Stimulated activated CD4-positive, alpha-beta T cell treated with anti-CD3 and anti-CD28 coated beads, Interleukin-15, amount 100 ng/mL, for 48 hours (primary cell): ENCODE measurements around the gene HSD3B7.
A peak's percentile ranks its signal among the peaks of the same experiment; 100 is the strongest.

ENCODE experiments used
- DNase-seq, 2 donors: peaks; one replicate each; pipeline ENCODE4 v3.0.0-alpha.2; 2020; ENCODE audit warnings: low read depth in 2 of 2

The HSD3B7 gene

GRCh38 chr16:30956601-30957455 is 28.2 kb upstream of the HSD3B7 start:
- peak; percentile 89 to 90 for DNase-seq

GRCh38 chr16:30957456-30958174 is 27.4 kb upstream of the HSD3B7 start, which contains the start of gene SETD1A:
SETD1A (plus strand) TSS chr16:30957754; CDS start chr16:30958732, 978 bp downstream.
- peak; percentile 97 for DNase-seq

DNA sequence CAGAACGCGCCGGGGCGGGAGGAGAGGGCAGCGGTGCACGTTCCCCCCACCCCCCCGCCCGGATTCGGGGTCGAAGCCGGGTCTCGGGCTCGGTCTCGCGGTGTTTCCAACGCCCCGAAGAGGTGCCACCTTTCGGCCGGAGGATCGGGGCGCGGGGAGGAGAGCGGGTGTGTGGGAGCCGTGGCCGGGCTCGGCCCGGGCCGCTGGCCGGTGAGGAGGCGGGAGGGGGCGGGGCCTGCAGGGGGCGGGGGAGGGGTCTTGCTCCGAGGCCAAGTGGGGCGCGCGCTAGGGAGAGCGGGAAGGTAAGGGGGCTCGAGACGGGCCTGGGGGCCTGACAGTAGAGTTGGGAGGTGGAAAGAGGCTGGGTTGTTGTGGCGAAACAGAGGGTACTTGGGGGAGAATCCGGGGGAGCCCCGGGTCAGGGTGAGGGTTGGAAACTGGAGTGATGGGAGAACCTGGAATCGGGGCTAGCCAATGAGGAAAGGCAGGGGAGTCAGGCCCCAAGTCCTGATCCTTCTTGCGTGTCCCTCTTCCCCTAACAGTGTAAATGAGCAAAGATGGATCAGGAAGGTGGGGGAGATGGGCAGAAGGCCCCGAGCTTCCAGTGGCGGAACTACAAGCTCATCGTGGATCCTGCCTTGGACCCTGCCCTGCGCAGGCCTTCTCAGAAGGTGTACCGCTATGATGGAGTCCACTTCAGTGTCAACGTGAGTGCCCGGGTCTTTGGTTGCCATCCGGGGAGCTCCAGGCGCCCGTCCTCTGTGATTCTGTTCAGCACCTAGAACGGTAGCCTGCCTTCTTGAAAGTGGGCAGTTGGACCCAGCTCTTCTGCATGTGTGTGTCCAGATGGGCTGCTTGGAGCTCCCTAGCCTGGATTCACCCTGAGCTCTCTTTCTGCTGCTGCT is 26.6 kb upstream of the HSD3B7 start:
- DNase-seq = no peak

GRCh38 chr16:30961384-30961783 is 23.6 kb upstream of the HSD3B7 start:
- no peak for DNase-seq

- DNase-seq = no peak
Observed at GRCh38 chr16:30963925-30964511, 21.0 kb upstream of the HSD3B7 start.

GRCh38 chr16:30964574-30965226 is 20.3 kb upstream of the HSD3B7 start:
- DNase-seq = no peak

DNA sequence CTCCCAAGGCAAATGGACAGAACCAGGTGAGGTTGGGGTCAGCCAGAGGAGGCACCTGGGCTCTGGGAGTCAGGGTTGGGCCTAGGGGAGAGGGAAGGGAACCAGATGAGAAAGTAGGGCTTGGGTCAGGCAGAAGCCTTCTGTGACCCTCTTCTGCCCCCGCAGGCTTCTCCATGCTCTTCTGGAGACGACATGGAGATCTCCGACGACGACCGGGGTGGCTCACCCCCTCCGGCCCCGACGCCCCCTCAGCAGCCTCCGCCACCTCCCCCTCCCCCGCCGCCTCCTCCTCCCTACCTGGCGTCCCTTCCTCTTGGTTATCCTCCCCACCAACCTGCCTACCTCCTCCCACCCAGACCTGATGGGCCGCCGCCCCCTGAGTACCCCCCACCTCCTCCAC is 19.6 kb upstream of the HSD3B7 start:
- DNase-seq = no peak

DNA sequence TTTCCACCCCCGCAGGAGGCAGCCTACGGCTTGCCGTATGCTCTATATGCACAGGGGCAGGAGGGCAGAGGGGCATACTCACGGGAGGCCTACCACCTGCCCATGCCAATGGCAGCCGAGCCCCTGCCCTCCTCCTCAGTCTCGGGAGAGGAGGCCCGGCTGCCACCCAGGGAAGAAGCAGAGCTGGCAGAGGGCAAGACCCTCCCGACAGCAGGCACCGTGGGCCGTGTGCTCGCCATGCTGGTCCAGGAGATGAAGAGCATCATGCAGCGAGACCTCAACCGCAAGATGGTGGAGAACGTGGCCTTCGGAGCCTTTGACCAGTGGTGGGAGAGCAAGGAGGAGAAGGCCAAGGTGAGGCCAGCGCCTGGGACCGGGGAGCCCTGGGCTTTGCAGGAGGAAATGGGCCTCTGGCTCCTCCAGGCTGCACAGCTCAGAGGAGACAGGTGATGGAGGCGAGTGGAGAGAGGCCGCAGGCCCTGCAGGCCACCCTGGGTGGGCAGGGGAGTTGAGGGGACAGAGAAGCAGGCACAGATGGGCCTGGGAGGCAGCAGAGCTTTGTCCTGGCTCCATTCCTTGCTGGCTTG is 18.9 kb upstream of the HSD3B7 start:
- no peak for DNase-seq

DNA sequence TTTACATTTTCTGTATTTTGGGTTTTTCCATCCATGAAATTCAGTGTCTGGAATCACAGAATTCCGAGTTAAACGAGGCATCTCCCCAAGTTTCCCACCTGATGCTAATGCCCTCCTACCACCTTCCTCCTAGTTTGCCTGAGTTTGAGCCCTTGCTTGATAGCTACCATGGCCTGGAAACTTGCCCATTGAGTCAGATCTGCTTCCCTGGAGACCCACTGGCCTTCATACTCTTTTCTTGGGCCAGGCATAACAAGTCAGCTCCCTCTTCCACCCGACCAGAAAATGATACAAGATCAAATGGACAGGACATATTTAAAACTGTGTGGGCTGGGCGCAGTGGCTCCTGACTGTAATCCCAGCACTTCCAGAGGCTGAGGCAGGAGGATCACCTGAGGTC is 17.2 kb upstream of the HSD3B7 start:
- DNase-seq = no peak

DNA sequence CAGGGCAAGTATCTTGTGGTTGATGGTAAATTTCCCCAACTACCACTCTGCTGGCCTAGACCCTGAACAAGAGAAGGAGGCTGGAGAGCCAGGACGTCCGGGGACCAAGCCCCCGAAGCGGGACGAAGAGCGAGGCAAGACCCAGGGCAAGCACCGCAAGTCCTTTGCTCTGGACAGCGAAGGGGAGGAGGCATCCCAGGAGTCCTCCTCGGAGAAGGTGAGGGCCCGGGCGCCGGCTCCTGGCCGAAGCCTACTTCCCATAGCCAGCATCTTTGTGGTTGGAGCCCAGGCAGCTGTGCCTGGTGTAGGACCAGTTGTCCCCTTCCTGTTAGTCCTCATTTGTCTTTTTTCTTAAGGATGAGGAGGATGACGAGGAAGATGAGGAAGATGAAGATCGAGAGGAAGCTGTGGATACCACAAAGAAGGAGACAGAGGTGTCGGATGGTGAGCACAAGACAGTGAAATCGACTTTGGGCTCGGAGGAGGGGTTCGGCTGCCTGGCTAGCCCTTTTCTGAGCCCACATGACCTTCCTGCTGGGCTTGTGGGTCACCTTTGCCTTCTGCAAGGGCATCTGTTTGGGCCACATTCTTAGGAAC is 15.7 kb upstream of the HSD3B7 start:
- no peak for DNase-seq

DNA sequence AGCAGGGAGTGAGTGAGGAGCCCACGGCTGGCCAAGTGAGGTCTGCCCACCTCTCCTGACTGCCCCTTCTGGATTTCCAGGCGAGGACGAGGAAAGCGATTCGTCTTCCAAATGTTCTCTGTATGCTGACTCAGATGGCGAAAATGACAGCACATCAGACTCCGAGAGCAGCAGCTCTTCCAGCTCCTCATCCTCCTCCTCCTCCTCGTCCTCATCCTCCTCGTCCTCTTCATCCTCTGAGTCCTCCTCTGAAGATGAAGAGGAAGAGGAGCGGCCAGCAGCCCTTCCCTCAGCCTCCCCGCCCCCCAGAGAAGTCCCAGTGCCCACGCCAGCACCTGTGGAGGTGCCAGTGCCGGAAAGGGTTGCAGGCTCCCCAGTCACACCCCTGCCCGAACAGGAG is 13.7 kb upstream of the HSD3B7 start:
- DNase-seq = no peak

DNA sequence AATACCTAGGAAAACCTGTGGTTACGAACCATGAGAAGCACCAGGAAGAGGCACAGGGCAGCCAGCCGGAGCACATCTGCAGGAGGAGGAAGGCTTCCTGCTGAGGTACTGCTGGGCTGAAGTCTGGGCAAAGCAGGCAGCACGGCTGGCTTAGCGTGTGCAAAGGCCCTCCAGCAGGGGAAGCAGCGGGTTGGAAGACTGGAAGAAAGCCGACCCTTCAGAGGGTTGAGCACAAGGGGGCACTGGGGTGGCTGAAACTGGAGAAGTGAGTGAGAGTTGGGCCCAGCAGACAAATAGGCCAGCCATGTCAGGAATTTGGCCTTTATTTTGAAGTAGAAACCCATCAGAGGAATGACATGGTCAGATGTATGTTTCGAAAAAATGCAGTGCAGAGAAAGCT is 12.1 kb upstream of the HSD3B7 start:
- DNase-seq = no peak

- no peak for DNase-seq
Observed at GRCh38 chr16:30974348-30974747, 10.7 kb upstream of the HSD3B7 start.

GRCh38 chr16:30976486-30976885 is 8.5 kb upstream of the HSD3B7 start:
- DNase-seq = no peak

DNA sequence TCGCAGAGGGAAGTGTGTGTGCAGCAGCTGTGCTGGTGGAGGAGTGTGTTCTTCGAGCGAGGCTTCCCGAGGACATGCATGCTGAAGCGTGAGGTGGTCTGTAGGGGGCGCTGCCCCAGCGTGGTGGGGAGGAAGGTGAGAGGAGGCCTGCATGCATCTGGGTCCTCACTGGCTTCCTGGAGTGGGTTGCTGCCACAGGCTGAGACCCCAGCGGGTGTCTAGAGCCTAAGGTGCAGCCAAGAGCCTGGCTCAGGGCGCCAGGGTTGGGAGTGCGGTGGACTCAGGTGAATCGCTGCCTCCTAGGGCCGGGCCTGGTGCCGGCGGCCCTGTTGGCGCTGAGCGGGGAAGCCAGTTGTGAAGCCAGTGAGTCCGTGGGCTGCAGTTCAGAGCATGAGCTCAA is 7.5 kb upstream of the HSD3B7 start:
- DNase-seq = no peak

DNA sequence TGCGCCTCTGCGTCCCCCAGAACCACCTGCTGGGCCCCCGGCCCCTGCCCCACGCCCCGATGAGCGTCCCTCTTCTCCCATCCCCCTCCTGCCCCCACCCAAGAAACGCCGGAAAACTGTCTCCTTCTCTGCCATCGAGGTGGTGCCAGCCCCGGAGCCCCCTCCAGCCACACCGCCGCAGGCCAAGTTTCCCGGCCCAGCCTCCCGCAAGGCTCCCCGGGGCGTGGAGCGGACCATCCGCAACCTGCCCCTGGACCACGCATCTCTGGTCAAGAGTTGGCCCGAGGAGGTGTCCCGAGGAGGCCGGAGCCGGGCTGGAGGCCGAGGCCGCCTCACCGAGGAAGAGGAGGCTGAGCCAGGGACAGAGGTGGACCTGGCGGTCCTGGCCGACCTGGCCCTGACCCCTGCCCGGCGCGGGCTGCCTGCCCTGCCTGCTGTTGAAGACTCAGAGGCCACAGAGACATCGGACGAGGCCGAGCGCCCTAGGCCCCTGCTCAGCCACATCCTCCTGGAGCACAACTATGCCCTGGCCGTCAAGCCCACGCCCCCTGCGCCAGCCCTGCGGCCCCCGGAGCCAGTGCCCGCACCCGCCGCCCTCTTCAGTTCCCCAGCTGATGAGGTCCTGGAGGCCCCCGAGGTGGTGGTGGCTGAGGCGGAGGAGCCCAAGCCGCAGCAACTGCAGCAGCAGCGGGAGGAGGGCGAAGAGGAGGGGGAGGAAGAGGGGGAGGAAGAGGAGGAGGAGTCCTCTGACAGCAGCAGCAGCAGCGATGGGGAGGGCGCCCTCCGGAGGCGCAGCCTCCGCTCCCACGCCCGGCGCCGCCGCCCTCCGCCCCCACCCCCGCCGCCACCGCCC is 5.6 kb upstream of the HSD3B7 start:
- DNase-seq = no peak

DNA sequence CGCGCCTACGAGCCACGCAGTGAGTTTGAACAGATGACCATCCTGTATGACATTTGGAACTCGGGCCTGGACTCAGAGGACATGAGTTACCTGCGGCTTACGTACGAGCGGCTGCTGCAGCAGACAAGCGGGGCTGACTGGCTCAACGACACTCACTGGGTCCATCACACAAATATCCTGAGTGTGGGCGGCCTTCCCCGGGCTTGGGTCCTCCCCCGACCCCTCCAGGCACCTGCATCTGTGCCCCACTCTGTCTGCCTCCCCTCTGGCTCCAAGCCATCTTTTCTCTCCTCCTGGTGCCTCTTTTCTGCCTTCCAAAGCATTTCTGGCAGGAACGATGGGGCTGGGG is 5.0 kb upstream of the HSD3B7 start:
- no peak for DNase-seq

- no peak for DNase-seq
Observed at GRCh38 chr16:30980434-30980833, 4.6 kb upstream of the HSD3B7 start.

- no peak for DNase-seq
Observed at GRCh38 chr16:30980959-30981358, 4.0 kb upstream of the HSD3B7 start.
